Tibial nerve (tissue), 4 donors: ENCODE results near the gene LETM1.

Experiments
- EP300 ChIP-seq, 2 donors: sonication (generic); formaldehyde crosslinking; IDR thresholded peaks; one replicate each; pipeline ENCODE4 v1.6.1; 2017; ENCODE audit warnings: antibody characterized with exemption in 2 of 2, mild to moderate bottlenecking in 1 of 2
- POLR2A ChIP-seq, 2 donors: fragments of 450-650 bp; IDR thresholded peaks; one replicate each; pipeline ENCODE4 v1.6.1; 2017; ENCODE audit warnings: antibody characterized with exemption in 2 of 2, mild to moderate bottlenecking in 2 of 2, moderate library complexity in 2 of 2
- TF ChIP-seq, protein P1 (sequence below), 5 experiments: fragments of 200-600 bp in 3 of 5; fragments of 450-650 bp in 2 of 5; sonication (generic) in 3 of 5; IDR thresholded peaks; one replicate each; pipeline ENCODE4 v1.5.1; 2016 to 2019; ENCODE audit warnings: antibody characterized with exemption in 5 of 5, mild to moderate bottlenecking in 3 of 5, moderate library complexity in 2 of 5

DNA sequence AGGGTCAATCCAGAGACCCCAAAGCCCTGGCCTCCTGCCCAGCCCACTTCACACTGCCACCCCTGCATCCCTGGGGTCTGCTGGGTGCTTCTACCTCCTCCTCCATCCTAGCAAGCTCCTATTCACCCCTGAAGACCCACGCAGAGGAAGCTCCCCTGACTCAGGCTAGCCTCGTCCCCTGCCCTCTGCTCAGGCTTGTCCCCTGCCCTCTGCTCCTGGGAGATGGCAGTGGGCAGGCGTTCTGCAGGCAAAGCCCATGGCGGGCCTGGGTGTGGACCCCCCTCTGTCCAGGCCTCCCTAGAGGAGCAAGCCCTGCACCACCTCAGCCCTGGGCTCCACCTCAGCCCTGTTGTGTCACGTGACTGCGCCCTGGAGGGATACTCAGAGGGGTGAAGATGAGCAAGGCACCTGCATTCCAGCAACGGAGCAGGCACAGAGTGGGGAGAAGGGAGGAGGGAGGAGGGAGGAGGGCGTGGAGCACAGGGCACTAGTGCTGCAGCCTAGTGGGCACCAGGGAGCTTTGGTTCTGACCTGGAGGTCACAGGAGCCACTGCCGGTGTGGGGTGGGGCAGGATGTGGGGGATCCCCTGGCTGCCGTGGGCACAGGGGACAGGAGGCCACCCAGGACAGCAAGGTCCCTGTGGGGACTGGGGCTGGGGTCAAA is 90.4 kb downstream of the LETM1 start:
- TF ChIP-seq, protein P1, sequence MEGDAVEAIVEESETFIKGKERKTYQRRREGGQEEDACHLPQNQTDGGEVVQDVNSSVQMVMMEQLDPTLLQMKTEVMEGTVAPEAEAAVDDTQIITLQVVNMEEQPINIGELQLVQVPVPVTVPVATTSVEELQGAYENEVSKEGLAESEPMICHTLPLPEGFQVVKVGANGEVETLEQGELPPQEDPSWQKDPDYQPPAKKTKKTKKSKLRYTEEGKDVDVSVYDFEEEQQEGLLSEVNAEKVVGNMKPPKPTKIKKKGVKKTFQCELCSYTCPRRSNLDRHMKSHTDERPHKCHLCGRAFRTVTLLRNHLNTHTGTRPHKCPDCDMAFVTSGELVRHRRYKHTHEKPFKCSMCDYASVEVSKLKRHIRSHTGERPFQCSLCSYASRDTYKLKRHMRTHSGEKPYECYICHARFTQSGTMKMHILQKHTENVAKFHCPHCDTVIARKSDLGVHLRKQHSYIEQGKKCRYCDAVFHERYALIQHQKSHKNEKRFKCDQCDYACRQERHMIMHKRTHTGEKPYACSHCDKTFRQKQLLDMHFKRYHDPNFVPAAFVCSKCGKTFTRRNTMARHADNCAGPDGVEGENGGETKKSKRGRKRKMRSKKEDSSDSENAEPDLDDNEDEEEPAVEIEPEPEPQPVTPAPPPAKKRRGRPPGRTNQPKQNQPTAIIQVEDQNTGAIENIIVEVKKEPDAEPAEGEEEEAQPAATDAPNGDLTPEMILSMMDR (IDR thresholded peaks at IDR 0.05), result no peak
- TF ChIP-seq EP300 (IDR thresholded peaks at IDR 0.05) (no peak), POLR2A (IDR thresholded peaks at IDR 0.05) (no peak)
